ENCODE measurements around the gene SCN9A.
"Not testable (repeated sequence)": the region's sequence is repeated elsewhere in the genome, so short reads cannot be mapped to it uniquely, and the experiment has no call there.

Gene SCN9A

DNA sequence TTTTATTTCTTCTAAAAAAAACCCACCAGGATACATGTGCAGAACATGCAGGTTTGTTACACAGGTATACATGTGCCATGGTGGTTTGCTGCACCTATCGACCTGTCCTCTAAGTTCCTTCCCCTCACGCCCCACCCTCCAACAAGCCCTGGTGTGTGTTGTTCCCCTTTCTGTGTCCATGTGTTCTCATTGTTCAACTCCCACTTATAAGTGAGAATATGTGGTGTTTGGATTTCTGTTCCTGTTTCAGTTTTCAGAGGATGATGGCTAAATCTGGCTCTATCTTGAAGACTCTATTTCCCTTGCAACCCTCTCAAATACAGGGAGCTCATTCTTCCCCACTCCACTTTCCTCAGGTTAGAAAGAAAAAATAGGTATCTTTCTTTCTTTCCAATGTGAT, 32.0 kb upstream of the SCN9A start:
- not testable (repeated sequence) for H2AFZ ChIP-seq (ENCODE audit: insufficient read depth, low read length, poor library complexity); H2AK5ac ChIP-seq (ENCODE audit: low read length); H3K9ac ChIP-seq (ENCODE audit: low read length); H3K27ac ChIP-seq (ENCODE audit: low read depth, low read length); H4K12ac ChIP-seq (ENCODE audit: low read depth, low read length); H3K14ac ChIP-seq (ENCODE audit: low read length); H3K9me3 ChIP-seq (ENCODE audit: insufficient read depth, low read depth, low read length); H3K4me2 ChIP-seq (ENCODE audit: low read length); H3K23ac ChIP-seq (ENCODE audit: low read length); DNase-seq; H4K91ac ChIP-seq (ENCODE audit: low read depth, low read length); H2BK120ac ChIP-seq (ENCODE audit: insufficient read depth, low read length, poor library complexity); H3K79me2 ChIP-seq (ENCODE audit: control insufficient read depth, insufficient read depth, low read length, poor library complexity); H4K8ac ChIP-seq (ENCODE audit: low read depth, low read length); H3K36me3 ChIP-seq (ENCODE audit: control insufficient read depth in 1 of 2, insufficient read depth in 2 of 2, low read length in 2 of 2); H3K4me1 ChIP-seq (ENCODE audit: control insufficient read depth in 1 of 2, insufficient read depth in 2 of 2, low read length in 2 of 2); H3K18ac ChIP-seq (ENCODE audit: low read length); H3K4ac ChIP-seq (ENCODE audit: low read depth, low read length); H2BK12ac ChIP-seq (ENCODE audit: low read length); H2BK5ac ChIP-seq (ENCODE audit: low read depth, low read length, poor library complexity); H3K4me3 ChIP-seq (ENCODE audit: low read depth, low read length); H3K79me1 ChIP-seq (ENCODE audit: low read length); H3K27me3 ChIP-seq (ENCODE audit: insufficient read depth, low read length)
- WGBS (ENCODE audit: extremely low coverage, insufficient coverage, insufficient read length) = no CpG with 5 or more reads among the region's 2 CpGs

DNA sequence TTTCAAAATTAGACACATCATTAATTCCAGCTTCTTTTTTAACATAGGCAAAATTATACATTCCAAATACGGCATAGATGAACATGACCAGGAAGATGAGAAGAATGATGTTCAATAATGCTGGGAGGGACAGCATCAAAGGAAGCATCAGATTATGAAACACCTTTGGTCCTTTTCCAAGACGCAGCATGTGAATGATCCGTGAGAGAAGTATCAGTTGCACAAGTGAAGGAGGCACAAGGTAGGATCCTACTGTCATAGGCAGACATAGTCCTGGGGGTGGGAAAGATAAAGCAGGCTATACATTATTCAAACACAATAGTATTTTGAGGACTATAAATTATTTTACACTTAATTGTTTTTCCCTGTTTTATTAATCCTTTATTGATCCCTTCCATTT, 30.6 kb upstream of the SCN9A start:
- Histone ChIP-seq H3K79me2 (ENCODE audit: control insufficient read depth, insufficient read depth, low read length, poor library complexity) (no peaks in the 10 kb centered on the region), H3K27me3 (ENCODE audit: insufficient read depth, low read length) (no peaks in the 10 kb centered on the region), H3K79me1 (ENCODE audit: low read length) (no peaks in the 10 kb centered on the region), H4K91ac (ENCODE audit: low read depth, low read length) (no peak overlapping the region), H3K4me3 (ENCODE audit: low read depth, low read length) (no peak overlapping the region), H3K9me3 (ENCODE audit: insufficient read depth, low read depth, low read length) (no peaks in the 10 kb centered on the region), H4K12ac (ENCODE audit: low read depth, low read length) (no peak overlapping the region), H2BK5ac (ENCODE audit: low read depth, low read length, poor library complexity) (no peak overlapping the region), H3K4me1 (ENCODE audit: control insufficient read depth in 1 of 2, insufficient read depth in 2 of 2, low read length in 2 of 2) (no peaks in the 10 kb centered on the region), H2BK12ac (ENCODE audit: low read length) (no peak overlapping the region), H3K18ac (ENCODE audit: low read length) (no peak overlapping the region), H3K4me2 (ENCODE audit: low read length) (no peak overlapping the region), H3K36me3 (ENCODE audit: control insufficient read depth in 1 of 2, insufficient read depth in 2 of 2, low read length in 2 of 2) (no peaks in the 10 kb centered on the region), H2AFZ (ENCODE audit: insufficient read depth, low read length, poor library complexity) (no peak overlapping the region), H3K14ac (ENCODE audit: low read length) (no peak overlapping the region), H4K8ac (ENCODE audit: low read depth, low read length) (no peak overlapping the region), H2AK5ac (ENCODE audit: low read length) (no peak overlapping the region), H3K4ac (ENCODE audit: low read depth, low read length) (no peak overlapping the region), H3K23ac (ENCODE audit: low read length) (no peak overlapping the region), H3K27ac (ENCODE audit: low read depth, low read length) (no peak overlapping the region), H3K9ac (ENCODE audit: low read length) (no peak overlapping the region), H2BK120ac (ENCODE audit: insufficient read depth, low read length, poor library complexity) (no peak overlapping the region)
- DNase-seq = no peak
- WGBS (ENCODE audit: extremely low coverage, insufficient coverage, insufficient read length) = no CpG with 5 or more reads among the region's 3 CpGs

DNA sequence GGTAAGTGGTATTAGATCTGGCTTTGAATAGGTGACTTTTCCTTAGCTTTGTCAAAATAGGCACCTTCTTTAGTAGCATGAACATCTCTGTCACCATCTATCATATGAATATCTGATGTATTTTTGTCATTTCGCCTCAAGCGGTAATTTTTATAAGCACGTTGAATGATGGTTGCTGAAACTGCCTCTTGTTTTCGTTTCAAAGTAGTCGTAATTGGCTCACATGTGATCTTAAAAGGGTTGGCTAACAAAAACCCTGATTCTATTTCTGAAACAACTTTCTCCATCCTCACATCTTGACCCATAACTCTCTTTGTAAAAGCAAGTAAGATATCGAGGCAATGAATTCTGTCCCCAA, 29.8 kb upstream of the SCN9A start:
- WGBS (ENCODE audit: extremely low coverage, insufficient coverage, insufficient read length) = no CpG with 5 or more reads among the region's 6 CpGs

DNA sequence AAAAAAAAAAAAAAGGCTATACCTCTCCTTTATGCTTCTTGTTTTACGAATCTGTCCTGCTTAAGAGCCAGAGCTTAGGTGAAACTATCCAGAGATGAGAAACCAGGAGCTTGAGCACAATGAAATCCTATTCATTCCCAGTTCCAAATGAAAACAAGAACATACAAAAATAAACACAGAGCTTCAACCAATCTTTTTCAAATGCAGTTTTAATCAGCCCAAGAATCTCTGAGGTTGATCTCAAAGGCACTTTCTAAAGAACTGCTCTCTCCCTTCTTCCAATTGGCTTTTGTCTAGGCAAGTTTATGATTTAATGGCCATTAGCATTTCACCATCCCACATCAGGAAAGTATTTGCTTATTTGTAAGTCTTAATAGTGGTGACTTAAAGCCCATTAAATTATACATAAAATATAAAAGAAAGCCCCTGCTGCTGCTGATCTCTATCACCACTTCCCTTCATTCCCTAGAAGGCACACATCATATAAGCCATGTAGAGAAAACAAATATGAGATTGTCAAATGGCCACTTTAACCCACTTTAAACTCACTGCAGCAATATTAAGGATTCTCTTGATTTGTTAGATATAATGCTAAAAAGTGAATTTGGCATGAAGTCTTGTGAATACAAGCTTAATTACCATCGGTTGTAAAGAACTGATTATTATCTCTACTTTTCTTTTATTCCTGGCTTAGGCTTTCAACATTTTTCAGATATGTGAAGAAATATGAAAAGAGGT, 29.3 kb upstream of the SCN9A start:
- no CpG with 5 or more reads among the region's 2 CpGs for WGBS (ENCODE audit: extremely low coverage, insufficient coverage, insufficient read length)
- Histone ChIP-seq H3K9me3 (ENCODE audit: insufficient read depth, low read depth, low read length) (no peaks in the 10 kb centered on the region), H2AFZ (ENCODE audit: insufficient read depth, low read length, poor library complexity) (no peak overlapping the region), H3K27ac (ENCODE audit: low read depth, low read length) (no peak overlapping the region), H3K23ac (ENCODE audit: low read length) (no peak overlapping the region), H2AK5ac (ENCODE audit: low read length) (no peak overlapping the region), H3K79me1 (ENCODE audit: low read length) (no peaks in the 10 kb centered on the region), H3K4me1 (ENCODE audit: control insufficient read depth in 1 of 2, insufficient read depth in 2 of 2, low read length in 2 of 2) (no peaks in the 10 kb centered on the region), H4K8ac (ENCODE audit: low read depth, low read length) (no peak overlapping the region), H4K91ac (ENCODE audit: low read depth, low read length) (no peak overlapping the region), H3K14ac (ENCODE audit: low read length) (no peak overlapping the region), H2BK5ac (ENCODE audit: low read depth, low read length, poor library complexity) (no peak overlapping the region), H3K79me2 (ENCODE audit: control insufficient read depth, insufficient read depth, low read length, poor library complexity) (no peaks in the 10 kb centered on the region), H2BK12ac (ENCODE audit: low read length) (no peak overlapping the region), H3K27me3 (ENCODE audit: insufficient read depth, low read length) (no peaks in the 10 kb centered on the region), H3K36me3 (ENCODE audit: control insufficient read depth in 1 of 2, insufficient read depth in 2 of 2, low read length in 2 of 2) (no peaks in the 10 kb centered on the region), H3K4ac (ENCODE audit: low read depth, low read length) (no peak overlapping the region), H3K18ac (ENCODE audit: low read length) (no peak overlapping the region), H4K12ac (ENCODE audit: low read depth, low read length) (no peak overlapping the region), H3K9ac (ENCODE audit: low read length) (no peak overlapping the region), H2BK120ac (ENCODE audit: insufficient read depth, low read length, poor library complexity) (no peak overlapping the region), H3K4me2 (ENCODE audit: low read length) (no peak overlapping the region), H3K4me3 (ENCODE audit: low read depth, low read length) (no peak overlapping the region)
- DNase-seq = no peak

More for the DNA sequence above, 29.8 kb upstream of the SCN9A start:
- Histone ChIP-seq H3K23ac (ENCODE audit: low read length) (no peak overlapping the region), H3K4me2 (ENCODE audit: low read length) (no peak overlapping the region), H2BK12ac (ENCODE audit: low read length) (no peak overlapping the region), H3K9ac (ENCODE audit: low read length) (no peak overlapping the region), H3K9me3 (ENCODE audit: insufficient read depth, low read depth, low read length) (no peaks in the 10 kb centered on the region), H2AK5ac (ENCODE audit: low read length) (no peak overlapping the region), H2BK5ac (ENCODE audit: low read depth, low read length, poor library complexity) (no peak overlapping the region), H3K4me3 (ENCODE audit: low read depth, low read length) (no peak overlapping the region), H3K79me2 (ENCODE audit: control insufficient read depth, insufficient read depth, low read length, poor library complexity) (no peaks in the 10 kb centered on the region), H3K4me1 (ENCODE audit: control insufficient read depth in 1 of 2, insufficient read depth in 2 of 2, low read length in 2 of 2) (no peaks in the 10 kb centered on the region), H4K8ac (ENCODE audit: low read depth, low read length) (no peak overlapping the region), H3K79me1 (ENCODE audit: low read length) (no peaks in the 10 kb centered on the region), H2AFZ (ENCODE audit: insufficient read depth, low read length, poor library complexity) (no peak overlapping the region), H3K14ac (ENCODE audit: low read length) (no peak overlapping the region), H3K18ac (ENCODE audit: low read length) (no peak overlapping the region), H3K27me3 (ENCODE audit: insufficient read depth, low read length) (no peaks in the 10 kb centered on the region), H3K4ac (ENCODE audit: low read depth, low read length) (no peak overlapping the region), H4K91ac (ENCODE audit: low read depth, low read length) (no peak overlapping the region), H2BK120ac (ENCODE audit: insufficient read depth, low read length, poor library complexity) (no peak overlapping the region), H3K36me3 (ENCODE audit: control insufficient read depth in 1 of 2, insufficient read depth in 2 of 2, low read length in 2 of 2) (no peaks in the 10 kb centered on the region), H3K27ac (ENCODE audit: low read depth, low read length) (no peak overlapping the region), H4K12ac (ENCODE audit: low read depth, low read length) (no peak overlapping the region)
- DNase-seq = no peak
